GM19328 (cell line): ENCODE measurements around the gene NT5DC1.
A peak's percentile ranks its signal among the peaks of the same experiment; 100 is the strongest.

Experiments
- ATAC-seq: cut with Tn5 transposase; IDR thresholded peaks from one replicate; pipeline ENCODE4 v1.9.1; 2021; ENCODE audit warnings: mild to moderate bottlenecking, moderate library complexity; ENCODE audit not compliant: unreplicated experiment

NT5DC1 gene

DNA sequence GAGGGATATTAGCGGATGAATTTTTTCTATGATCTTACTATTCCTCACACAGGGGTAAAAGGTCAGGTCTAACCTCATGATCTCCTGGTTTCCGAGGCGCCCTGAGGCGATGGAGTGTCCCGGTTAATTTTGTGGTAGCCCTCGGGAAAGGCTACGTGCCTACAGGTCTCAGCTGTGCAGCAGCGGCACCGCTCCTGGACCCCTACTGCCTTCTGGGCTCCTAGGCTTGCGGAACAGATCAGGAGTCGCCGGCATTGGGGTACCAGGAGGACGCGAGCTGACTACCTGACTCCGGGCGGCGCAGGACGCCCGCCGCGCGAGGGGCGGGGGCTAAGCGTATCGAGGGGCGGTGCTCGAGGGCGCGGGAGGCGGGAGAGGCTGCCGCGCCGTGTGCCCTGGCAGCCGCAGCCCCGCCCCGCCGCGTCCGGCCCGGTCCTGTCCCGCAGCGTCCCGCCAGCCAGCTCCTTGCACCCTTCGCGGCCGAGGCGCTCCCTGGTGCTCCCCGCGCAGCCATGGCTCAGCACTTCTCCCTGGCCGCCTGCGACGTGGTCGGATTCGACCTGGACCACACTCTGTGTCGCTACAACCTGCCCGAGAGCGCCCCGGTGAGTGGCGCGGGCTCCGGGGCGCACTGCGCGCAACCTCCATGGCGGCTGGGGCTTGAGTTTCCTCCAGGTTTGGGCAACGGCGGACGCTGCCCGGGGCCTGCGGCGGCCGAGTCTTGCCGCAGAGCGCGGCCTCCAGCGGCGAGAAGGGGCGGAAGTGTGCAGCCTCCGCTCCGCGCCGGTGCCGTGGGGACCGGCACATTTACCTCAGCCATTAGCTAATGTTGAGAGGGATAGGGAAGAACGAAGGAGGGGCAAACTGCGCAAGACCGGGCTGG is at the start of gene NT5DC1:
TSS of gene NT5DC1 (plus strand) at position 435 of the 883 bp plus-strand sequence. CDS start at position 513, 78 bp downstream.
- peak; percentile 85 for ATAC-seq

DNA sequence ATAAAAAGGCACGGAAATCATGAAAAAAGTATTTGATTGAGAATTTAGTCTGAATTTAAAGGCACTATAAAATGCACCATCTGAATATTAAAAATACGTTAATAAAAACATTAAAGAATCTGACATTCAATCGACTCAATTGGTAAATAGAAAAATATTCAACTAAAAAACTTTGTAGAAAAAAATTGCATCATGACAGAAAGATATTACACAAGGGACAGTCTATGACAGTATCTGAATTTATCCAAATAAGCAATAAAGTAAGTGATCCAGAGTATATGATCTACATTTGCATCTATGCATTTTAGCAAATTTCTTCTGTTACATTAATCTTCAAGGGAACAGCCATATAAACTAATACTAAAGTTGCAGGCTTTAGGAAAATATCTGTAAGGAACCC is 49.4 kb upstream of the NT5DC1 start:
- no peak for ATAC-seq

DNA sequence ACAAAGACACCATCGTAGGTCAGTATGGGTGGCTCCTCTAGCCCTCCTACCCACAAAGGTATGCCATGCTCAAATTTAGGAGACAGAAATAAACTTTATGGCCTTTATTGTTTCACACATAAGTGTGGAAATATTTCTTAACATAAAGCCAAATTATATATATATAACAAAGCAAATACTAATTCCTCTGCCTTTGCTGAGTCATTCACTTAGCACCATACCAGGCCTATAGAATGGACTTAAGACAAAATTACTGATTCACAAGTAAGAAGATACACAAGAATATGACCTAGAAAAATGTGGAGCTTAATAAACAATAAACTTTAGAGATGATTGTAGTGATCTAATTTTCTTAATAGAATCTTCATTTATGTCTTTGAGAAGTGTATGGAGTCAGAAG is 45.1 kb upstream of the NT5DC1 start:
- ATAC-seq = no peak

- ATAC-seq = no peak
Measured at GRCh38 chr6:116057766-116058165, 42.9 kb upstream of the NT5DC1 start.

DNA sequence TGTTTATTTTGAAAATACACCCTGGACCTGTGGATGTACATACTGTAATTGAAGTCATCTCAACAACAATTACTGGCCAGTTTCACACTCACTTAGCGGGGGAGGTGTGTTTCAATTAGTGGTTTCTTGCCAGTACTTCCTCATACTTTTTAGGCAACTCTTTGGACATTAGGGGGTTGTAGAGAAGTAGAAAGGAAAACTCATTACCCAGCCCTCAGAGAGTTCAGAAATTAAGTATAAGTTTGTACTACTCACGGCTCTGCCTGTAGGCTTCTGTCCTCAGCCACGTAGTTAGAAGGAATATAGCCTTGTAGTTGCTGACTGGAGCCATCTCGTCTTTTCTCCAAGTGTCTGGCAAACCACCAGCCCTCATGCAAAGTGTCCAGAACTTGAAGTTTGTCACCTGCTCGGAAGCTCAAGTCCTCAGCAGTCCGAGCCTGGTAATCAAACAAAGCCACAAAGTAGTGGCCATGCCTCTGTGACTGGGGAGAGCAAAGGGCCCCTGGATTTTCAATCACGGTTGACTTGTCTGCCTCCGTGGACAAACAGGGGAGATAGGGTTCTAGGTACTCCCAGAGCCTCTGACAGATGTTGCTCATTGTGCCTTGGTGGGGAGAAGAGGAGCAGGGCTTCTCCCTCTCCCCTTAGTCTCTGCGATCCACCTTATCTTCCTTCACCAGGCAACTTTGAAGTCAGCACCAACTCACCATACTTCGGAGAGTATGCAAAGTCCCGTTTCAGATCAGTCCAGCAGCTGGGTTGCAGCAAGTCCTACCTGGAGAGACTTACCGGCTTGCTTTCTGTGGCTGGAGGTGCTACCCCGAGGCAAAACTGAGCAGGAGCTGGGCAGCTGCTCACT is 40.7 kb upstream of the NT5DC1 start:
- ATAC-seq = peak; percentile 81

GRCh38 chr6:116060572-116061283 is 39.9 kb upstream of the NT5DC1 start, which contains the start of gene FRK:
FRK (minus strand) TSS chr6:116060891; CDS start chr6:116060311, 580 bp downstream.
- ATAC-seq = no peak

- ATAC-seq = no peak
Measured at GRCh38 chr6:116062496-116062895, 38.2 kb upstream of the NT5DC1 start.

- no peak for ATAC-seq
Measured at GRCh38 chr6:116064666-116065065, 36.0 kb upstream of the NT5DC1 start.

GRCh38 chr6:116066789-116067188 is 33.9 kb upstream of the NT5DC1 start:
- ATAC-seq = no peak

GRCh38 chr6:116070101-116070500 is 30.6 kb upstream of the NT5DC1 start:
- no peak for ATAC-seq

DNA sequence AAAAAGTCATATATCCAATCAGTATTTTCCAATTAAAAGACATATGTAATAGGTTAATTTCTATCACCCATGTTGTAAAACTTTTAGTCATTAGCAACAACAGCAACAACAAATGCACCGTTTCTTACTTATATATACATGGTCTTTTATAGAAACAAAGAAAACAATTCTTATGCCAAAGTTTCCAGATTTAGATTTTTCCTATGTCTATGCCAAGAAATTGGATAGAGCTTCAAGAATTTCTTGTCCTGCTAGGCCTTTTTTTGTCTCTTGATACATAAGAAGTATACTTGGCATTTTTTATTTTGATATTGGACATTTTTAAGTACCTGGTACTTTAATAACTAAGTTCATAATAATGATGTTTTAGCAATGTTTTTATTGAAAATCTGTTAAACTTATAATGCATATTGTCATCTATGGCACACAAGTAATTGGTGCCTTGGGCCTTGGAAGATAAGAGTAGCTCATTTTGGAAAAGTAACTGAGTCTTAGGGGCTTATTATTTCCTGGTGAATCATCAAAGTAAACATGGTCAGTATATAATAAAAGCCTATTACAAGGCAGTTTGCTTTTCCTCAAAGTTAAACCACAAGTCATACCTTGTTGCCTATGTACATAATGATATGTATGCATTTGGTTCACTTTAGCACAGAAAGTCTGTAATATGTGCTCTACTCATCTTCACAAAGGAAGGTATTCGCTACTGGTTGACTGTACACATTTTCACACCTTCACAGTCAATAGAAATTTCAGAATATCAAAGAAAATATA is 29.9 kb upstream of the NT5DC1 start:
- ATAC-seq = no peak

GRCh38 chr6:116072368-116072767 is 28.3 kb upstream of the NT5DC1 start:
- ATAC-seq = no peak

DNA sequence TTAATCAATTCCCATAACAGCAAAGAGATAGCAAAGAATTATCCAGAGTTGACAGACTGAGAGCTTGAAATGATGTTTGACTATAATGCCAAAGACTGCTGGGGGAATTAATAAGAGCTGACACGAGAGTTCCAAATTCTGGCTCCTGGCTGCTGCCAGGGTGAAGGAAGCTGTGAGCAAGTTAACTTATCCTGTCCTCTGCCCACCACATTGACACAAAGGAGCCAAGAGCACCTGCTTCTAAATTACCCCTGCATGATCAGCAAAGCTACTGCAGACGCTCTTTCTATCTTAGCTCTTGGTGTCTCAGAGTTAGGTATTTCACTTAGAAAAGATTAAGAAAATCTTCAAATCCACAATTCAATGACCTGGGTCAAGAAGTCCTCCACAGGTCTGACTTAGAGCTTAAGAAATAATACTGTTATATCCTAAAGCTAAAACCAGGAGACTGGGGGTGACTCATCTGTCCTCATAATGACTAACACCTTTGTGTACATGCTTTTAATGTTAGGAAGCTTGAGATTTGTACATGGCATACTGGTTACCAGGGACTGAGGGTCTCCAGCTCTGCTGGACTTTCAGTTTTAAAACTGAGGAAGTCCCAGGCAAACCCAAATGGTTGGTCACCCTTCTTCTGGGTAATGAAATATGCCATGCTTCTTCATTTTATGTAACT is 26.8 kb upstream of the NT5DC1 start:
- ATAC-seq = no peak

GRCh38 chr6:116074732-116075390 is 25.8 kb upstream of the NT5DC1 start:
- ATAC-seq = no peak

GRCh38 chr6:116078522-116078921 is 22.1 kb upstream of the NT5DC1 start:
- no peak for ATAC-seq

DNA sequence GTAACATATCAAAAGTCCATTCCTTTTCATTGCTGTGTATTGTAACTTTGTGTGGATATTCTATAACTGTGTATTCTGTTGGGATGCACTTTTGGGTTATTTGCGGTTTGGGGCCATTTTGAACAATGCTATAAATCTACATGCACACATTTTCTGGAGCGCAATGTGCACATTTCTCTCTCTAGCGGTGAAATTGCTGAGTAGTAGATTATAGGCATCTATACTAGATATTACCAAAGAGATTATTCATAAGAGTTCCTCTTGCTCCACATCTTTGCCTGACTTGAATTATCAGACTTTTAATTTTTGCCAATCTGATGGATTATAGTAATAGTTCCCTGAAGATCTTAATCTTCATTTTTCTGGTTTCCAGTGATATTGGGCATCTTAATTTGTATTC is 21.7 kb upstream of the NT5DC1 start:
- no peak for ATAC-seq

DNA sequence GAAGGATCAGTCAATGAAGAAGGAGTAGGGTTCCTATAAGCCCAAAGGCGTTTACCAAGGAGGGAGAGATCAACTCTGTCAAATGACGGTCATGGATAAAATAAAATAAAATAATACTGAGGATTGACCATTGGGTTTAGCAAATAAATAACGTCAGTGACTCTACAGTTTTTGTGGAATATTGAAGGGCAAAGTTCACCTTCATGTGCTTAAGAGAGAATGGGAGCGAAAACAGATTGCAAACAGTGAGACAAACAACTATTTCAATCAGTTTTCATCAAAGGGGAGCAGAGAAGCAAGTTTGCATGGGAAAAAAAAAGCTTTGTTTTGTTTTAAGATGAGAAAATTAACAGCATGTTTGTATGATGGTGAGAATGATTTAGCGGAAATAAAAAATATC is 17.6 kb upstream of the NT5DC1 start:
- no peak for ATAC-seq

DNA sequence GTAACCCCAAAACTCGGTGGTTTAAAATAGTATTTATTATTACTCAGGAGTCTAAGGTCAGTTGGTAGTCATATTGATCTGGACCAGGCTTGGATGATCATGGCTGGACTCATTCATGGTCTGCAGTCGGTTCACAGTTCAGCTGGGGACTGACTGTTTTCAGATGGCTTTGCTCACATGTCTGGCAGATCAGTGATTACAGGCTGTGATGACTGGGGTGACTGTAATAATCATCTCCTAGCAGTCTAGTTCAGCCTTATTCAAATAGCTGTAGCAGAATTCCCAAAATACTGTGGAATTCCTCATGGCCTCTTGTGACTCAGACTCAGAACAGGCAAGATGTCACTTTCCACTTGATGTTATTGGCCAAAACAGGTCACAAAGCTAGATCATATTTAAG is 16.4 kb upstream of the NT5DC1 start:
- ATAC-seq = no peak

GRCh38 chr6:116087437-116088027 is 13.1 kb upstream of the NT5DC1 start:
- peak; percentile 93 for ATAC-seq
